ENCODE measurements around the gene TAS2R30. TPM values are rescaled to one million over a fixed set of nuclear protein-coding genes. Genes with fewer than 3 reads are reported as not detected.
"Not testable (repeated sequence)": the region's sequence is repeated elsewhere in the genome, so short reads cannot be mapped to it uniquely, and the experiment has no call there.

The TAS2R30 gene
- polyA plus RNA-seq, 1 donor: 0.07 TPM

GRCh38 chr12:11130999-11131398 is 3.4 kb downstream of the TAS2R30 start:
- Histone ChIP-seq H3K9me3 (ENCODE audit: control insufficient read depth, low read depth, low read length) (no peaks in the 10 kb centered on the region), H3K4me3 (ENCODE audit: low read length) (no peak overlapping the region), H3K36me3 (ENCODE audit: control insufficient read depth, insufficient read depth, low read length) (peaks cover 4% of the 10 kb centered on the region), H3K27ac (ENCODE audit: low read length) (no peak overlapping the region), H3K4me1 (ENCODE audit: control insufficient read depth, insufficient read depth, low read length) (no peaks in the 10 kb centered on the region), H3K27me3 (ENCODE audit: control insufficient read depth, insufficient read depth, low read length) (no peaks in the 10 kb centered on the region)
- no peak for DNase-seq
- WGBS (ENCODE audit: insufficient coverage, low lambda C conversion rate): 100% methylated on average over 1 of the region's 2 CpGs

- H3K4me1 ChIP-seq (ENCODE audit: control insufficient read depth, insufficient read depth, low read length): no peaks in the 10 kb centered on the region
- no peak overlapping the region for H3K27ac ChIP-seq (ENCODE audit: low read length)
- H3K27me3 ChIP-seq (ENCODE audit: control insufficient read depth, insufficient read depth, low read length): no peaks in the 10 kb centered on the region
- H3K4me3 ChIP-seq (ENCODE audit: low read length): no peak overlapping the region
- DNase-seq: no peak
- WGBS (ENCODE audit: insufficient coverage, low lambda C conversion rate): no CpG with 5 or more reads among the region's 3 CpGs
- H3K9me3 ChIP-seq (ENCODE audit: control insufficient read depth, low read depth, low read length): no peaks in the 10 kb centered on the region
- peaks cover 4% of the 10 kb centered on the region for H3K36me3 ChIP-seq (ENCODE audit: control insufficient read depth, insufficient read depth, low read length)
Observed at GRCh38 chr12:11130382-11130781, 4.1 kb downstream of the TAS2R30 start.

GRCh38 chr12:11114130-11114529 is 20.3 kb downstream of the TAS2R30 start:
- H3K9me3 ChIP-seq (ENCODE audit: control insufficient read depth, low read depth, low read length); H3K4me1 ChIP-seq (ENCODE audit: control insufficient read depth, insufficient read depth, low read length); DNase-seq; H3K4me3 ChIP-seq (ENCODE audit: low read length); H3K36me3 ChIP-seq (ENCODE audit: control insufficient read depth, insufficient read depth, low read length); H3K27ac ChIP-seq (ENCODE audit: low read length); H3K27me3 ChIP-seq (ENCODE audit: control insufficient read depth, insufficient read depth, low read length): not testable (repeated sequence)
- no CpG with 5 or more reads among the region's 1 CpG for WGBS (ENCODE audit: insufficient coverage, low lambda C conversion rate)

GRCh38 chr12:11111213-11111612 is 23.2 kb downstream of the TAS2R30 start:
- H3K4me1 ChIP-seq (ENCODE audit: control insufficient read depth, insufficient read depth, low read length); H3K27me3 ChIP-seq (ENCODE audit: control insufficient read depth, insufficient read depth, low read length); DNase-seq; H3K27ac ChIP-seq (ENCODE audit: low read length); H3K4me3 ChIP-seq (ENCODE audit: low read length); H3K9me3 ChIP-seq (ENCODE audit: control insufficient read depth, low read depth, low read length); H3K36me3 ChIP-seq (ENCODE audit: control insufficient read depth, insufficient read depth, low read length): not testable (repeated sequence)
- no CpG with 5 or more reads among the region's 1 CpG for WGBS (ENCODE audit: insufficient coverage, low lambda C conversion rate)

- H3K27me3 ChIP-seq (ENCODE audit: control insufficient read depth, insufficient read depth, low read length): no peaks in the 10 kb centered on the region
- H3K4me3 ChIP-seq (ENCODE audit: low read length): no peak overlapping the region
- H3K27ac ChIP-seq (ENCODE audit: low read length): no peak overlapping the region
- no CpG with 5 or more reads among the region's 2 CpGs for WGBS (ENCODE audit: insufficient coverage, low lambda C conversion rate)
- H3K4me1 ChIP-seq (ENCODE audit: control insufficient read depth, insufficient read depth, low read length): no peaks in the 10 kb centered on the region
- peaks cover 6% of the 10 kb centered on the region for H3K36me3 ChIP-seq (ENCODE audit: control insufficient read depth, insufficient read depth, low read length)
- DNase-seq: no peak
- no peaks in the 10 kb centered on the region for H3K9me3 ChIP-seq (ENCODE audit: control insufficient read depth, low read depth, low read length)
Observed at GRCh38 chr12:11108862-11109261, 25.6 kb downstream of the TAS2R30 start.

- 100% methylated on average over 1 of the region's 1 CpG for WGBS (ENCODE audit: insufficient coverage, low lambda C conversion rate)
- Histone ChIP-seq H3K27ac (ENCODE audit: low read length) (no peak overlapping the region), H3K36me3 (ENCODE audit: control insufficient read depth, insufficient read depth, low read length) (peaks cover 6% of the 10 kb centered on the region), H3K9me3 (ENCODE audit: control insufficient read depth, low read depth, low read length) (no peaks in the 10 kb centered on the region), H3K4me3 (ENCODE audit: low read length) (no peak overlapping the region), H3K4me1 (ENCODE audit: control insufficient read depth, insufficient read depth, low read length) (no peaks in the 10 kb centered on the region), H3K27me3 (ENCODE audit: control insufficient read depth, insufficient read depth, low read length) (no peaks in the 10 kb centered on the region)
- no peak for DNase-seq
Observed at GRCh38 chr12:11107719-11108118, 26.7 kb downstream of the TAS2R30 start.

- H3K9me3 ChIP-seq (ENCODE audit: control insufficient read depth, low read depth, low read length): no peaks in the 10 kb centered on the region
- H3K4me1 ChIP-seq (ENCODE audit: control insufficient read depth, insufficient read depth, low read length): no peaks in the 10 kb centered on the region
- DNase-seq: no peak
- 94% methylated on average over 2 of the region's 2 CpGs for WGBS (ENCODE audit: insufficient coverage, low lambda C conversion rate)
- H3K4me3 ChIP-seq (ENCODE audit: low read length): no peak overlapping the region
- H3K27me3 ChIP-seq (ENCODE audit: control insufficient read depth, insufficient read depth, low read length): no peaks in the 10 kb centered on the region
- no peak overlapping the region for H3K27ac ChIP-seq (ENCODE audit: low read length)
- peaks cover 6% of the 10 kb centered on the region for H3K36me3 ChIP-seq (ENCODE audit: control insufficient read depth, insufficient read depth, low read length)
Observed at GRCh38 chr12:11106288-11106687, 28.2 kb downstream of the TAS2R30 start.

DNA sequence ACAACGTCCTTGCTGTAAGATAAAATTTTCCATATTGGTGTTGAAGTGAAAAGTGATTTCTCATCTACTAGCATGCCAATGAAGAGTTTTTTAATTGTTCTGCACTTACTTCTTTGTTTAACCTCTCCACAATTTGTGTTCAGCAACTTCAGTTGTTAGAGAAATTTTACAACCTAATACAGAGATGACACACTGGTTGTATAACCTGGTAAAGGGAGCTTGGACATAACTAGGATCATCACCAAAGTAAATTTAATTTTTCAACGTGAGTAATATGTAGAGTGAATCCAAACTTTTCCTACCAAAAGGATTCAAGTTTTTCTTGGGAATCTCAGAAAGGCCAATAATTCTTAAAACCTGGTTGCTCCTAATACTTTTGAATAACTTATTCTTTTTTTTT is 28.9 kb downstream of the TAS2R30 start:
- no CpG with 5 or more reads among the region's 2 CpGs for WGBS (ENCODE audit: insufficient coverage, low lambda C conversion rate)
- Histone ChIP-seq H3K27ac (ENCODE audit: low read length) (no peak overlapping the region), H3K9me3 (ENCODE audit: control insufficient read depth, low read depth, low read length) (no peaks in the 10 kb centered on the region), H3K36me3 (ENCODE audit: control insufficient read depth, insufficient read depth, low read length) (peaks cover 9% of the 10 kb centered on the region), H3K27me3 (ENCODE audit: control insufficient read depth, insufficient read depth, low read length) (no peaks in the 10 kb centered on the region), H3K4me3 (ENCODE audit: low read length) (no peak overlapping the region), H3K4me1 (ENCODE audit: control insufficient read depth, insufficient read depth, low read length) (no peaks in the 10 kb centered on the region)
- DNase-seq: no peak

- DNase-seq: not testable (repeated sequence)
Observed at GRCh38 chr12:11094910-11095309, 39.5 kb downstream of the TAS2R30 start.

DNA sequence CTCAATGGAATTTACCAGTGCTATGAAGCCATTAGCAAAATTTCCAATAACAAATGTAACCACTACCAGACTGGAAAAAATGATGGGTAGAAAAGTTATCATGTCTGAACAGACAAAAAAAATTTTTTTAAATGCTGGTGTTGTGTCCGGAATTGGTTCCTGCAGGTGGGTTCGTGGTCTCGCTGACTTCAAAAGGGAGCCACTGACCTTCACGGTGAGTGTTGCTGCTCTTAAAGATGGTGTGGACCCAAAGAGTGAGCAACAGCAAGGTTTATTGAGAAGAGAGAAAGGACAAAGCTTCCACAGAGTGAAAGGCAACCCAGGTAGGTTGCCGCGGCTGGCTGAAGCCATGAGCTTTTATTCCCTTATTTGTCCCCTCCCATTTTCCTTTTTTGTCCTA is 42.3 kb downstream of the TAS2R30 start, which contains the start of gene TAS2R43:
TAS2R43 (minus strand) TSS at position 186 of the 400 bp plus-strand sequence; CDS start at position 102, 84 bp downstream.
- peaks cover 4% of the 10 kb centered on the region for H3K9me3 ChIP-seq (ENCODE audit: control insufficient read depth, low read depth, low read length)
- no CpG with 5 or more reads among the region's 6 CpGs for WGBS (ENCODE audit: insufficient coverage, low lambda C conversion rate)
- DNase-seq: no peak
- no peaks in the 10 kb centered on the region for H3K4me1 ChIP-seq (ENCODE audit: control insufficient read depth, insufficient read depth, low read length)
- no peak within 1 kb of the TSS for H3K27ac ChIP-seq (ENCODE audit: low read length)
- no peak within 1 kb of the TSS for H3K4me3 ChIP-seq (ENCODE audit: low read length)
- no peaks in the 10 kb centered on the region for H3K27me3 ChIP-seq (ENCODE audit: control insufficient read depth, insufficient read depth, low read length)
- no peaks in the 10 kb centered on the region for H3K36me3 ChIP-seq (ENCODE audit: control insufficient read depth, insufficient read depth, low read length)

More at GRCh38 chr12:11094910-11095309, 39.5 kb downstream of the TAS2R30 start:
- H3K4me3 ChIP-seq (ENCODE audit: low read length); H3K27me3 ChIP-seq (ENCODE audit: control insufficient read depth, insufficient read depth, low read length); H3K4me1 ChIP-seq (ENCODE audit: control insufficient read depth, insufficient read depth, low read length); H3K27ac ChIP-seq (ENCODE audit: low read length); H3K36me3 ChIP-seq (ENCODE audit: control insufficient read depth, insufficient read depth, low read length); H3K9me3 ChIP-seq (ENCODE audit: control insufficient read depth, low read depth, low read length): not testable (repeated sequence)
- WGBS (ENCODE audit: insufficient coverage, low lambda C conversion rate): no CpG with 5 or more reads among the region's 2 CpGs

DNA sequence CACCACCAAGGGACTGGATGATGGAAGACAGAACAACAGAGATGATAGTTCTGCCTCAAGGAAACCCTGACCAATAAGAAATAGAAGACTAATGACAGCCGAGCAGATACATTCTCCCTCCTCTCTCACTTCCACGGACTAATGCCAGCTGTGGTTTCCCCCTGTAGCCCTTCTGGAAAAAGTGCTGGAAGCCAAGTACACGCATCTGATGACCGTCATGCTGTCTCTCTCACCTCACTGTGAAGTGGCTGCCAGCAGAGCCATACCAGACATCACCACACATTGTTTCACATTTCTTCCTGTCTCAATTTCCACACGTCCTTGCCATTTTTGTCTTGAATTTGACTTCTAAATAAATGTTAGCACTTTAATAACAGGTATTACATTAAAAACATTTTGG is 45.2 kb downstream of the TAS2R30 start:
- WGBS (ENCODE audit: insufficient coverage, low lambda C conversion rate): 80% methylated on average over 1 of the region's 5 CpGs
- H3K4me1 ChIP-seq (ENCODE audit: control insufficient read depth, insufficient read depth, low read length): no peaks in the 10 kb centered on the region
- DNase-seq: no peak
- no peaks in the 10 kb centered on the region for H3K9me3 ChIP-seq (ENCODE audit: control insufficient read depth, low read depth, low read length)
- H3K36me3 ChIP-seq (ENCODE audit: control insufficient read depth, insufficient read depth, low read length): no peaks in the 10 kb centered on the region
- no peak overlapping the region for H3K4me3 ChIP-seq (ENCODE audit: low read length)
- H3K27me3 ChIP-seq (ENCODE audit: control insufficient read depth, insufficient read depth, low read length): no peaks in the 10 kb centered on the region
- no peak overlapping the region for H3K27ac ChIP-seq (ENCODE audit: low read length)
